Activated CD4-positive, alpha-beta T cell treated with anti-CD3 and anti-CD28 coated beads, Interleukin-2, Interleukin-4, amounts not matched to agents 100 ng/mL and 50 ng/mL, durations not matched to agents 16 hours and 8 hours (primary cell): ENCODE measurements around the gene TP53RK.

Experiments
- DNase-seq: peaks from one replicate; pipeline ENCODE4 v3.0.0-alpha.2; 2020; ENCODE audit warnings: low spot score

TP53RK gene

GRCh38 chr20:46689082-46689753 lies at the start of gene TP53RK:
Gene TP53RK (minus strand): TSS chr20:46689444. CDS start chr20:46689414, 30 bp downstream.
- DNase-seq = peak; percentile 99

DNA sequence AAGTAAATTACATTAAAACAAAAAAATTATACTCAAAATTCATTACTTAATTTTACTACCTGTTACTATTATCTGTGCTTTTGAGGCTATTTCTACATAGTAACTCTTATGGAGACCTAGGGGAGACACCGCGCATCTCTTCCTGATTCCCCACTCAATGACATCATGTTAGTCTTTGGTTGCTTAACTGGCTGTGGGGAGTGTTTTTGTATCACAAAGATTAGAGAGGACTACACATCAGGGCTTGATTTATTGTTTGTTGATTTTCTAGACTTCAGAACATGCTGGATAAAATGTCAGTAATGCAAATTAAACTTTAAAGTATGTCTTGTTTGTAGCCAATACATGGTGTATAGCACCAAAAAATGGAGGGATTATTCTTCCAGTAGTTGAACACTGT lies 46.2 kb upstream of the TP53RK start:
- no peak for DNase-seq

GRCh38 chr20:46731770-46732169 lies 42.5 kb upstream of the TP53RK start:
- no peak for DNase-seq

DNA sequence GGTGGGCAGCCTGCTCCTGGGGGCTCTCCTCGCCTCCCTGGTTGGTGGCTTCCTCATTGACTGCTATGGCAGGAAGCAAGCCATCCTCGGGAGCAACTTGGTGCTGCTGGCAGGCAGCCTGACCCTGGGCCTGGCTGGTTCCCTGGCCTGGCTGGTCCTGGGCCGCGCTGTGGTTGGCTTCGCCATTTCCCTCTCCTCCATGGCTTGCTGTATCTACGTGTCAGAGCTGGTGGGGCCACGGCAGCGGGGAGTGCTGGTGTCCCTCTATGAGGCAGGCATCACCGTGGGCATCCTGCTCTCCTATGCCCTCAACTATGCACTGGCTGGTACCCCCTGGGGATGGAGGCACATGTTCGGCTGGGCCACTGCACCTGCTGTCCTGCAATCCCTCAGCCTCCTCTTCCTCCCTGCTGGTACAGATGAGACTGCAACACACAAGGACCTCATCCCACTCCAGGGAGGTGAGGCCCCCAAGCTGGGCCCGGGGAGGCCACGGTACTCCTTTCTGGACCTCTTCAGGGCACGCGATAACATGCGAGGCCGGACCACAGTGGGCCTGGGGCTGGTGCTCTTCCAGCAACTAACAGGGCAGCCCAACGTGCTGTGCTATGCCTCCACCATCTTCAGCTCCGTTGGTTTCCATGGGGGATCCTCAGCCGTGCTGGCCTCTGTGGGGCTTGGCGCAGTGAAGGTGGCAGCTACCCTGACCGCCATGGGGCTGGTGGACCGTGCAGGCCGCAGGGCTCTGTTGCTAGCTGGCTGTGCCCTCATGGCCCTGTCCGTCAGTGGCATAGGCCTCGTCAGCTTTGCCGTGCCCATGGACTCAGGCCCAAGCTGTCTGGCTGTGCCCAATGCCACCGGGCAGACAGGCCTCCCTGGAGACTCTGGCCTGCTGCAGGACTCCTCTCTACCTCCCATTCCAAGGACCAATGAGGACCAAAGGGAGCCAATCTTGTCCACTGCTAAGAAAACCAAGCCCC lies 36.2 kb upstream of the TP53RK start:
- DNase-seq = no peak

DNA sequence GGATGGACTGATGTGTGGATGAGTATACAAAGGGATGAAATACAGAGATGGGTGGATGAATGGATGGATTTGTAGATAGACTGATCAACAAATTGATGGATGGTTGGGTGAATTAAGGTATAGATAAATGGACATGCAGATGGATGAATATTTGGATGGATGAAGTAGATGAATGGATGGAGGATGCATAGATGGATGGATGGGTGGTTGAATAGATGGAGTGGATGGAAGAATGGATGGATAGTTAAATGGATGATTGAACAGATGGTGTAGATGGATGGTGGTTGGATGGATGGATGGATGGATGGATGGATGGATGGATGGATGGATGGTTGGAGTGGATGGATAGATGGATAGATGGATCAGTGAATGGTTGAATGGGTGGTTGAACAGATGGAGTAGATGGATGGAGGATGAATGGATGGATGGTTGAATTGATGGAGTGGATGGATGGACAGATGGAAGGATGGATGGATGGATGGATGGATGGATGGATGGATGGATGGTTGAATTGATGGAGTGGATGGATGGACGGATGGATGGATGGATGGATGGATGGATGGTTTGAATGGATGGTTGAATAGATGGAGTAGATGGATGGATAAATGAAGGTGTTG lies 35.2 kb upstream of the TP53RK start:
- DNase-seq = no peak

- DNase-seq = no peak
Observed at GRCh38 chr20:46723039-46723438, 33.8 kb upstream of the TP53RK start.

DNA sequence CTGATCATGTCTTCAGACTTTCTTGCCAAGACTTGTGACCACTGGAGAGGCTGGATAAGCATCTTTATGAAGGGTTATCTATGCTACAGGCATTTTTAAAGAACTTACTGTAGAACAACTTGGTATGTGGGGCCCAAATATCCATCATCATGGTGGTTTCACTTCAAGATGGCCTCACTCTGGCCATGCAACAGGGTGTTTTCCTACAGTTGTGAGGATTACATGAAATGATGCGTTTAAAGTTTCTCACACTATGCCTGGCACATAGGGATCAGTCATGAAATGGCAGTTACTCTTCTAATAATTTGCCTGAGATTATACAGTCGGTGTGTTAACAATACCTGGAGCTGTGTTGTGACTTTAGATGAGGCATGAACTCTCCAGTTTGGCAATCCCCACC lies 33.2 kb upstream of the TP53RK start:
- DNase-seq = no peak

- no peak for DNase-seq
Observed at GRCh38 chr20:46721476-46721875, 32.2 kb upstream of the TP53RK start.

DNA sequence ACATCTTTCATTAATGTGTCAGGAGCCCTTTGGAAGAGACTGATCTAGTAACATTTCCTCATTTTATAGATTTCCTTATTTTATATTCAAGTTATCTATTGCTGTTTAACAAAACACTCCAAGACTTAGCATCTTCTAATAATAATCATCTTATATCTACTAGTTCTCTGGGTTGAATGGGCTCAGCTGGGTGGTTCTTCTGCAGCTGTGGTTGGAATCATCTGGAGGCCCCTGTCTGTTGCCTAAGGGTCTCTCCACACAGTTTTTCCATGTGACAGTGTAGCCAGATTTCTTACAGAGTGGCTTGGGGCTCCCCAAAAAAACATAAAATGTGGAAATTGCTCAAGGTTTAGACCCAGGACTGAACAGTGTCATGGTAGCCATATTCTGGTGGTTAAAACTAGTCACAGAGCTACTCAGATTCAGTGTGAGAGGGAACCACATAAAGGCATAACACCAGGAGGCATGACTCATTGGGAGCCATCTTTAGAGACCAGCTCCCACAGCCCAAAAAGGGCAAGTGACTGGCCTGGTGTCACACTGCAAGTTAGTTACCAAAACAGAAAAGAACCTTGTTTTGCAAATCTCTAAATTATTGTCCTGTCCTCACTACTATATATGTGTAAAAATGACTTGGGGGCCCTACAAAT lies 31.7 kb upstream of the TP53RK start:
- DNase-seq = no peak

- DNase-seq = no peak
Observed at GRCh38 chr20:46720019-46720418, 30.8 kb upstream of the TP53RK start.

- DNase-seq = no peak
Observed at GRCh38 chr20:46717818-46718541, 28.7 kb upstream of the TP53RK start.

- DNase-seq = no peak
Observed at GRCh38 chr20:46715292-46715756, 26.1 kb upstream of the TP53RK start.

- DNase-seq = no peak
Observed at GRCh38 chr20:46713957-46714834, 25.0 kb upstream of the TP53RK start.

GRCh38 chr20:46712056-46712636 lies 22.9 kb upstream of the TP53RK start:
- no peak for DNase-seq

GRCh38 chr20:46710153-46710913 lies 21.1 kb upstream of the TP53RK start:
- no peak for DNase-seq

GRCh38 chr20:46709459-46710152 lies 20.4 kb upstream of the TP53RK start, which contains the start of gene SLC2A10:
Gene SLC2A10 (plus strand): TSS chr20:46709649. CDS start chr20:46709737, 88 bp downstream.
- DNase-seq = no peak

- DNase-seq = no peak
Observed at GRCh38 chr20:46709055-46709458, 19.8 kb upstream of the TP53RK start.

DNA sequence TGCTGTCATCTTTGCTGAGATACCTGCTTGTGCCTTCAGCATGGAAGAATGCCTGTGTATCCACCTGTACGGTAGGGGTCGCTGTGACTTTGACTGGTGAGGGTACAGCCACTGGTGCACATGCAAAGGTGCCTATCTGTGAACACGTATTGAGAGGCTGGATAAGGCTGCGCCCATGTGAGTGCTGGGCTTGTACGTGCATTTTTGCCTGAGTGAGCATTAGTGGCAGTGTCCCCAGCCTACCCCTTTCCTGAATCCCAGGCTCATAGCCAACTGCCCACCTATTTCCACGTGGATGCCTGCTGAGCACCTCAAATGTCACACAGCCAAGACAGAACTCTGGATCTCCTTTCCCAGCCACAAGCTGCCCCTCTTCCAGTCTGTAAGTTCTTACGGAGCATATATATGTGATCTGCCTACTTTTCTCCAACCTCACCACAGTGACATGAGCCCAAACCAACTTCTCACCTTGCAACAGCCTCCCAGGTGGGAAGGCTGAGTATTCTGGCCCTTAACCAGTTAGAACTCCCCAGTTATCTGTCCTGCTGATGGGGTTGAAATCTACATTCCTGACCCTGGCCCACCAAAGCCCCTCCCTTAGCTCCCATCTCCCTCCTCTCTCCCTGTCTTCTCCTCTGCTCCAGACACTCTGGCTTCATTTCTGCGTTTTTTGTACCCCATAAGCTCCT lies 19.1 kb upstream of the TP53RK start:
- DNase-seq = no peak
